ENCODE results near the gene GRM2. TPM values are rescaled to one million over a fixed set of nuclear protein-coding genes. Genes with fewer than 3 reads are reported as not detected.

GRM2 gene
- total RNA-seq, 1 experiment from 2014 or later = 5.6 TPM

GRCh38 chr3:51747840-51748239 is 41.0 kb downstream of the GRM2 start:
- Histone ChIP-seq H3K9me3 (ENCODE audit: low read depth, low read length, poor library complexity, severe bottlenecking) (no peaks in the 10 kb centered on the region), H3K36me3 (ENCODE audit: insufficient read depth, low read length, poor library complexity, severe bottlenecking) (no peaks in the 10 kb centered on the region), H3K27me3 (replicated peaks; ENCODE audit: insufficient read depth, low read depth, low read length, poor library complexity) (no peaks in the 10 kb centered on the region), H3K4me3 (ENCODE audit: low read depth, low read length, poor library complexity, severe bottlenecking) (no peak overlapping the region), H3K27ac (ENCODE audit: low read depth, low read length, poor library complexity, severe bottlenecking) (no peak overlapping the region), H3K4me1 (ENCODE audit: insufficient read depth, low read length, poor library complexity, severe bottlenecking) (no peaks in the 10 kb centered on the region)
- ChIA-PET POLR2A (ENCODE audit: low non-redundant PET) (no interaction called here), CTCF (no interaction called here)
- TF ChIP-seq CTCF (conservative IDR thresholded peaks at IDR 0.05; ENCODE audit: low read depth, low read length) (no peak), EZH2 (IDR thresholded peaks at IDR 0.05; ENCODE audit: borderline replicate concordance, low read depth, low read length, poor library complexity, severe bottlenecking) (no peak)
- intact Hi-C loops (cut with micrococcal nuclease; ENCODE audit: unreplicated experiment) = no loop called here
- DNase-seq (ENCODE audit: low spot score) = no peak
- BruUV-seq (replicated peaks) = no TSS peak

GRCh38 chr3:51748327-51748726 is 41.5 kb downstream of the GRM2 start:
- DNase-seq (ENCODE audit: low spot score) = no peak
- intact Hi-C loops (cut with micrococcal nuclease; ENCODE audit: unreplicated experiment) = no loop called here
- no TSS peak for BruUV-seq (replicated peaks)
- Histone ChIP-seq H3K9me3 (ENCODE audit: low read depth, low read length, poor library complexity, severe bottlenecking) (no peaks in the 10 kb centered on the region), H3K36me3 (ENCODE audit: insufficient read depth, low read length, poor library complexity, severe bottlenecking) (no peaks in the 10 kb centered on the region), H3K4me3 (ENCODE audit: low read depth, low read length, poor library complexity, severe bottlenecking) (no peak overlapping the region), H3K27me3 (replicated peaks; ENCODE audit: insufficient read depth, low read depth, low read length, poor library complexity) (peaks cover under 1% of the 10 kb centered on the region), H3K27ac (ENCODE audit: low read depth, low read length, poor library complexity, severe bottlenecking) (no peak overlapping the region), H3K4me1 (ENCODE audit: insufficient read depth, low read length, poor library complexity, severe bottlenecking) (no peaks in the 10 kb centered on the region)
- CTCF ChIA-PET = no interaction called here
- POLR2A ChIA-PET (ENCODE audit: low non-redundant PET) = no interaction called here
- TF ChIP-seq CTCF (conservative IDR thresholded peaks at IDR 0.05; ENCODE audit: low read depth, low read length) (no peak), EZH2 (IDR thresholded peaks at IDR 0.05; ENCODE audit: borderline replicate concordance, low read depth, low read length, poor library complexity, severe bottlenecking) (no peak)

DNA sequence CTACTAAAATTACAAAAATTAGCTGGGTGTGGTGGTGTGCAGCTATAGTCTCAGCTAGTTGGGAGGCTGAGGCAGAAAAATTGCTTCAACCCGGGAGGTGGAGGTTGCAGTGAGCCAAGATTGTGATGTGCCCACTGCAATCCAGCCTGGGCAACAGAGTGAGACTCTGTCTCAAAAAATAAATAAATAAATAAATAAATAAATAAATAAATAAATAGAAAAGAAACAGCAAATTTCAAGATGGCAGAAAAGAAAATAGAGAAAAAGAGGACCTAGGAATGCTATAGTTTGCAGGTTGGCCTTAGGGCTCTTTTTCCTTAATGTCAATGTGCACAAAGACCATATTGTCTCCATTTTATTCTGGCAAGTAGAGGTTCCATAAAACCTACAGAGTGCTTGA is 44.0 kb downstream of the GRM2 start:
- ChIA-PET CTCF (no interaction called here), POLR2A (ENCODE audit: low non-redundant PET) (no interaction called here)
- H3K4me3 ChIP-seq (ENCODE audit: low read depth, low read length, poor library complexity, severe bottlenecking) = no peak overlapping the region
- H3K9me3 ChIP-seq (ENCODE audit: low read depth, low read length, poor library complexity, severe bottlenecking) = no peaks in the 10 kb centered on the region
- H3K4me1 ChIP-seq (ENCODE audit: insufficient read depth, low read length, poor library complexity, severe bottlenecking) = no peaks in the 10 kb centered on the region
- no peak overlapping the region for H3K27ac ChIP-seq (ENCODE audit: low read depth, low read length, poor library complexity, severe bottlenecking)
- DNase-seq (ENCODE audit: low spot score) = no peak
- no peaks in the 10 kb centered on the region for H3K36me3 ChIP-seq (ENCODE audit: insufficient read depth, low read length, poor library complexity, severe bottlenecking)
- TF ChIP-seq CTCF (conservative IDR thresholded peaks at IDR 0.05; ENCODE audit: low read depth, low read length) (no peak), EZH2 (IDR thresholded peaks at IDR 0.05; ENCODE audit: borderline replicate concordance, low read depth, low read length, poor library complexity, severe bottlenecking) (no peak)
- BruUV-seq (replicated peaks) = no TSS peak
- H3K27me3 ChIP-seq (replicated peaks; ENCODE audit: insufficient read depth, low read depth, low read length, poor library complexity) = peaks cover 4% of the 10 kb centered on the region
- intact Hi-C loops (cut with micrococcal nuclease; ENCODE audit: unreplicated experiment) = no loop called here

Measured in A673 (cell line).